Esophagus muscularis mucosa (tissue), 4 donors: ENCODE data around the gene RHEBL1.

Experiments
- CTCF ChIP-seq, 3 experiments: fragments of 200-600 bp in 2 of 3; fragments of 450-650 bp in 1 of 3; sonication (generic) in 2 of 3; IDR thresholded peaks; one replicate each; pipeline ENCODE4 v1.5.1; 2017 to 2019; ENCODE audit warnings: antibody characterized with exemption in 3 of 3, mild to moderate bottlenecking in 2 of 3, moderate library complexity in 1 of 3
- EP300 ChIP-seq: sonication (generic); formaldehyde crosslinking; IDR thresholded peaks from one replicate; pipeline ENCODE4 v1.6.1; 2017; ENCODE audit warnings: antibody characterized with exemption
- POLR2A ChIP-seq: fragments of 450-650 bp; IDR thresholded peaks from one replicate; pipeline ENCODE4 v1.6.1; 2017; ENCODE audit warnings: antibody characterized with exemption, moderate library complexity, mild to moderate bottlenecking, low read depth

DNA sequence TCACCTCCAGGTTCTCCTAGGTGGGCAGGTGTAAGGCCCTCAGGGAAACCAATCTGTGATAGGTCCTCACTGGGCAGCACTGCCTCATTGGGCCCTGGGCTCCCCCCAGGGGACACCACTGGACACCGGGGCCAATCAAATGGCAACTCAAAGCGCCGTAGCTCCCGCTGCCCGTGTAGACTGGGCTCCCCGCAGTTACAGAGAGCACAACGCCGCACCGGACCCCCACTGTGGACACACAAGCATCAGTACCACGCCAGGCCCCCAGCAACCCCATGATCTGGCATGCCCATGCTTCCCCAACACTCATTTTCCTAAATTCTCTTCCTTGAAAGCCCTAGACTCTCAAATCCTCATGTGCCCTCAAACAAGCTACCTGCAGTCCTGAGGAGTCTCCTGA, 15.3 kb downstream of the RHEBL1 start:
- TF ChIP-seq POLR2A (no peak), CTCF (IDR thresholded peaks at IDR 0.05) (no peak), EP300 (no peak)
